ENCODE results near the gene LMNTD2.

DNA sequence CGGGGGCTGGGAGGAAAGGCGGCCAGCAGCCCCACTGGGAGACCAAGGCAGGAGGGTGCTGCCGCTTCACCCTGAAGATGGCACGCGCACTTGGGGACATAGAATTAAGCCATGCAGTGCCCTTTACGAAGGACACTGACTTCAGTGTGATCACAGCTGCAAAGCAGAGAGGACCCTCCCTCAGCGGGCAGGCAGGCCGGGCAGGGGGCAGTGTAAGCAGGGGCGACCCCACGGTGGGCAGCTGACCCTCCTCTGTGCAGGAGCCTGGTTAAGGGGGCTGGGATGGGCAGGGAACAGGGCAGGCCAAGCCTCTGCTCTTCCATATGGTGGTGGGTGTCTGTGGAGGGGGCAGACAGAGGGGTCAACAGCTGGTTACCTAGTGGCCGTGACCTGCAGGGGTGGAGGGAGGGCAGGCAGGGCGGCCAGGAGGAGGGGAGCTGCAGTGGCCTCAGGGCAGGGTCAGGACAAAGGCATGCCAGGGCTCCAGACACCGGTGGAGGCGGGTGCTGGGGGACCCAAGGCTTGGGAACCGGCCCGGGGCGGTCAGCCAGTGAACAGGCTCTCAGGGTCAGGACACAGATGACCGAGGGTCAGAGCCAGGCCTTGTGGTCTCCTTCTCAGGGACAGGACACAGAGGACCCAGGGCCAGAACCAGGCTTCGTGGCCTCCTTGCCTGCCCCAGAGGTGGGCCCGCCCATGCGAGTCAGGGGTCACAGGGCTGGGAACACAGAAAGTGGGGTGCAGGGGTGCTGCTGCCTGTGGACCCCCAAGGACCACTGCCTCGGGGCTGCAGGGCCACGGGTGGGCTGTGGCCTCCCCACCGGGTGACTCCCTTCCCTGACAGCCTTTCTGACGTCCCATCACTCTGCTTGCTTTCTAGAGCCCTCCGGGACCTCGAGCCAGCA lies 7.2 kb downstream of the LMNTD2 start:
- TF ChIP-seq GATA3 (IDR thresholded peaks at IDR 0.05; ENCODE audit: low read depth, low read length) (no peak), GATA2 (IDR thresholded peaks at IDR 0.05; ENCODE audit: low read depth, low read length) (no peak)
